Effector memory CD4-positive, alpha-beta T cell (primary cell): Measurements from ENCODE around the gene XXYLT1.

Experiments
- DNase-seq, 3 donors: peaks; one replicate each; pipeline ENCODE4 v3.0.0-alpha.2; 2020
- H3K27ac ChIP-seq: 2 replicates; pipeline ENCODE4 v1.7.0; 2013; ENCODE audit warnings: mild to moderate bottlenecking, low read length, moderate library complexity; ENCODE audit not compliant: insufficient read depth, poor library complexity, severe bottlenecking
- H3K27me3 ChIP-seq: replicated peaks from 2 replicates; pipeline ENCODE4 v1.7.0; 2013; ENCODE audit warnings: mild to moderate bottlenecking, low read length; ENCODE audit not compliant: insufficient read depth, control insufficient read depth, poor library complexity, severe bottlenecking
- H3K36me3 ChIP-seq: 2 replicates; pipeline ENCODE4 v1.7.0; 2013; ENCODE audit warnings: mild to moderate bottlenecking, low read length, moderate library complexity; ENCODE audit not compliant: control insufficient read depth, insufficient read depth
- H3K4me1 ChIP-seq: 2 replicates; pipeline ENCODE4 v1.7.0; 2013; ENCODE audit warnings: low read length, mild to moderate bottlenecking; ENCODE audit not compliant: control insufficient read depth, insufficient read depth, poor library complexity, severe bottlenecking
- H3K4me3 ChIP-seq: 2 replicates; pipeline ENCODE4 v1.7.0; 2013; ENCODE audit warnings: low read length, low read depth, mild to moderate bottlenecking; ENCODE audit not compliant: insufficient read depth, poor library complexity, severe bottlenecking
- H3K9me3 ChIP-seq: 2 replicates; pipeline ENCODE4 v1.7.0; 2013; ENCODE audit warnings: mild to moderate bottlenecking, low read length, moderate library complexity; ENCODE audit not compliant: control insufficient read depth

Gene XXYLT1

DNA sequence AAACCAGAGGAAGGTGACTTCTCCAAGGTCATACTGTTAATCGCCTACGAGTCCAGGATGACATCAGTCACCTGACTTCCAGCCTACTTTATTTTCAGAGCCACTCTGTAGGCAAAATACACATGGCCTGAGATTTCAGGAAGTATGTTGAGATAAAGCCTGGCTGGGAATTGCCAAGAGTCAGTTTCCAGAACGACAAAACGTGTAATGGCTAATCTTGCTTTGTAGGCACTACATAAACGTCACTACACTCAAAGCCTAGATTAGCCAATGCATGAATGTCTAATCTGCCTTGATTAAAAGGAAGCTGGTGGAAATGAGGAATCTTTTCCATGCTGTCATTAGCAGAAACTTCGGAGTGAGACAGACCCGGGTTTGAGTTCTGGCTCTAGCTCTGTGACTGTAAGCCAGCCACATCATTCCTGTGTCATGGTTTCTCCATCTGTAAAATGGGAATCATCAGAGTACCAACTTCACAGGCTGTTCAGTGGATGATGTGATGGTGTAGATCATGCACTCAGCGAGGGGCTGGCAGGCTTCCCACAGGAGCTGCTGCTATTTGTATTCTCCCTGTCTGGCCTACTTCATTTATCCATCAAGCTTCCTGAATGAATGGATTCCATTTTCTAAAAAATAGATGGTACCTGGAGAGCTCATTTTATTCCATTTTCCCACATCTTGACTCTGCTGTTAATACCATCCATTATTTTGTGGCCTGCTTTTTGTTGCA is 241.9 kb downstream of the XXYLT1 start:
- no peak overlapping the region for H3K27ac ChIP-seq
- H3K27me3 ChIP-seq: no peaks in the 10 kb centered on the region
- no peak overlapping the region for H3K4me3 ChIP-seq
- no peaks in the 10 kb centered on the region for H3K9me3 ChIP-seq
- no peaks in the 10 kb centered on the region for H3K36me3 ChIP-seq
- DNase-seq: no peak
- H3K4me1 ChIP-seq: no peaks in the 10 kb centered on the region

DNA sequence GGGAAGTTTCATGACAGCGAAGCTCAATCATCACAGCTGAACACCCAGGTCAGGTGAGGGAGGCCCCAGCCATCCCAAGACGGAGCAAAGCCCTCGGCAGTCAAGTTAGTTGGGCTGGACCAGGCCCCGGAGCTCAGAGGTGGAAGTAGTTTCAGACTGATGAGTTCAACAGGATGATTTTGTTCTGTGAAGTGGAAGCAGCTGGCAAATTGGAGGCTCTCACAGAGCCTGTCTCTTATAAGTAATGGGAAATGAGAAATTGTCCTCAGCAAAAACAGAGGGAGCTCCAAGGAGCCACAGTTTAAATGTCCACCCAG is 245.1 kb downstream of the XXYLT1 start:
- no peak overlapping the region for H3K27ac ChIP-seq
- H3K4me3 ChIP-seq: no peak overlapping the region
- no peaks in the 10 kb centered on the region for H3K36me3 ChIP-seq
- H3K4me1 ChIP-seq: no peaks in the 10 kb centered on the region
- H3K27me3 ChIP-seq: peaks cover 2% of the 10 kb centered on the region
- no peak for DNase-seq
- H3K9me3 ChIP-seq: no peaks in the 10 kb centered on the region

DNA sequence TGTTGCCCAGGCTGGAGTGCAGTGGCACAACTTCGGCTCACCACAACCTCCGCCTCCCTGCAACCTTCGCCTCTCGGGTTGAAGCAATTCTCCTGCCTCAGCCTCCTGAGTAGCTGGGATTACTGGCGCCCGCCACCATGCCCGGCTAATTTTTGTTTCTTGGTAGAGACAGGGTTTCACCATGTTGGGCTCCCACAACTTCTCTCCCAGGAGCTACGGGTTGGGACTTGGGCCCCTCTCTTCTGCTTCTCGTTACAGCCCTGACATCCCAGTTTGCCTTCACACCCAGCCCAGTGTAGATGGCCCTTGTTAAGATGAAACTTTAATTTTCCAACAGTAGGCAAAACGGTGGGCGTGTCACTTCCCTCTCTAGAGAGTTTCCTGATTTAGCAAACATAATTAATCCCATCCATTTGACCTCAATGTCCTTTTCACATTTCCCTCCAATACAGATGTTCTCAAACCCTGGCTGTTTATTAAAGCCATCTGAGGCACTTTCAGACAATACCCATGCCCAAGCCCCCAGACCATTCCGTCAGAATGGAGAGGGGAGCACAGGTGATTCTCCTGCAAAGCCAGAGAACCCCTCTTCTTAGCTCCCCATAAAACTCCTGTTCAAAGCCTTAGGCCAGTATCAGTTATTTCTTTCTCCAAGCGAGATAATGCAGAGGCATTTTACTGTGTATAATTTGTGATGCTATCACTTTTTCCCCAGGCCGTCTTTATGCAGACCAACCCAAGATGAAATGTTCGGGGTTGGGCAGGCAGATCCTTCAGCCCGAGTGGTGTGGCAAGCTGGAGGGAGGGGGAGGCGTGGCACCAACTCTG is 245.7 kb downstream of the XXYLT1 start:
- H3K4me3 ChIP-seq: no peak overlapping the region
- H3K27me3 ChIP-seq: peaks cover 2% of the 10 kb centered on the region
- H3K36me3 ChIP-seq: no peaks in the 10 kb centered on the region
- H3K27ac ChIP-seq: no peak overlapping the region
- H3K4me1 ChIP-seq: no peaks in the 10 kb centered on the region
- no peaks in the 10 kb centered on the region for H3K9me3 ChIP-seq
- no peak for DNase-seq

DNA sequence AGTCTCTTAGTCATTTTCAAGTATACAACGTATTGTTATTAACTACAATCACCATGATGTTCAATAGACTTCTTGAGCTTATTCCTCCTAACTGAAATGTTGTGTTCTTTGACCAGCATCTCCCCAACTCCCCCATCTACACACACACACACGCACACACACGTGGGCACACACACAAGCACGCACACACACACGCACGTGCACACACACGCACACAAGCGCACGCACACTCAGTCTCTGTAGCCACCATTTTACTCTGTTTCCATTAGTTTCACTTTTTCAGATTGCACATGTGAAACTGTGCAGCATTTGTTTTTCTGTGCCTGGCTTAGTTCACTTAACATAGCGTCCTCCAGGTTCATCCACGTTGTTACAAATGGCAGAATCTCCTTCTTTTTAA is 247.0 kb downstream of the XXYLT1 start:
- Histone ChIP-seq H3K36me3 (no peaks in the 10 kb centered on the region), H3K27ac (no peak overlapping the region), H3K27me3 (peaks cover 2% of the 10 kb centered on the region), H3K4me3 (no peak overlapping the region), H3K9me3 (no peaks in the 10 kb centered on the region), H3K4me1 (no peaks in the 10 kb centered on the region)
- DNase-seq: no peak

DNA sequence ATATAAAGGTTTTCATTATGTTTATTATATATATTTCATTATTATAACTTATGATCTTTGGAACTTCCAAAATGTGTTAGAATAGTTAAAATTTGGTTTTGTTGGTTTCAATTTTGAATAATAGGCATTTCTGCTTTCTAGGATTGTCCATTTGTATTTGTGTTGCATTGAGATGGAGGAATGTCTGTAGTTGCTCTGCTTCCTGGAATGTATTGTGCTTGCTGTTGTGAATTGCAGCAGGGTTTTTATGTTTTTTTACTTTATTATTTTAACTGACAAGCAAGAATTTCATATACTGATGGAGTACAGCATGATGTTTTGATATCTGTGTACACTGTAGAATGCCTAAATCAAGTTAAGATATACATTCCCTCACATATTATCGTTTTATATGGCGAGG is 247.4 kb downstream of the XXYLT1 start:
- no peak overlapping the region for H3K4me3 ChIP-seq
- H3K9me3 ChIP-seq: no peaks in the 10 kb centered on the region
- no peaks in the 10 kb centered on the region for H3K4me1 ChIP-seq
- no peak overlapping the region for H3K27ac ChIP-seq
- peaks cover 2% of the 10 kb centered on the region for H3K27me3 ChIP-seq
- no peaks in the 10 kb centered on the region for H3K36me3 ChIP-seq
- DNase-seq: no peak

DNA sequence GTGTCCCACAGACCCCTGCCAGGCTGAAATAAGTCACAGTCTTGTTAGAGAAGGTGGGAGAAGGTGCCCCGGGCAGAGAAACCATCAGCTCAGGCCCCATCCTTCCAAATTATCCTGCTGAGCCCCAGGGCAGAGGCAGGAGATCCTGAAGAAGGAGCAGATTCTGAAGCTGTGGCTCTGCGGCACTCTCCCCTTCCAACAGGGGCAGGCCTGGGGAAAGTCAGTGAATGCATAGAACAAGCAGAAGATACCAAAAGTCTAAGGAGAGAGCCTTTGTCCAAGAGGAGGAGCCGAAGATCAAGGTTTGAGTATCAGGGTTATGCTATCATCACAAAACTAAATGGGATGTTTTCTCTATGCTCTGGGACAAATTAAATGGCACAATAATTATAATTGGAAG is 249.3 kb downstream of the XXYLT1 start:
- H3K4me1 ChIP-seq: no peaks in the 10 kb centered on the region
- no peak for DNase-seq
- no peaks in the 10 kb centered on the region for H3K9me3 ChIP-seq
- H3K27me3 ChIP-seq: peaks cover 2% of the 10 kb centered on the region
- no peak overlapping the region for H3K27ac ChIP-seq
- H3K36me3 ChIP-seq: no peaks in the 10 kb centered on the region
- H3K4me3 ChIP-seq: no peak overlapping the region

DNA sequence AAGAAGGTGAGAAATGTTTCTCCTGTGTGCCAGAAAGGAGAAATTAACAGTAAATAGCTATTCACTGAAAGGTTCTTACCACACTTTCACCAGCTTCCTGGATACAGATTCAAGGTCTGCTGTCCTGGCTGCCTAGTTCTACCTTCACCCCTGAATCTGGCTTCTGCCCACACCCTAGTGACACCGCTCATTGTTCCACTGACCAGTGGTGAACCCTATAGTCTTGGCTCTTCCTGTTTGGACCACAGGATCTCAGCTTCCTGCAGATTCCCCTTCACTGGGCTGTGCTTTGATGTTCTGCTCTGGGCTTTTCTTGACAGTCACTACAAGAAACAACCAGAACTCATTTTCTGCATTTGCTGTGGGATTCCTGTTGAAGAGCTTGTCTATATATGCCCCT is 250.0 kb downstream of the XXYLT1 start:
- Histone ChIP-seq H3K27me3 (peaks cover 2% of the 10 kb centered on the region), H3K4me1 (no peaks in the 10 kb centered on the region), H3K4me3 (no peak overlapping the region), H3K36me3 (no peaks in the 10 kb centered on the region), H3K9me3 (no peaks in the 10 kb centered on the region), H3K27ac (no peak overlapping the region)
- DNase-seq: no peak

DNA sequence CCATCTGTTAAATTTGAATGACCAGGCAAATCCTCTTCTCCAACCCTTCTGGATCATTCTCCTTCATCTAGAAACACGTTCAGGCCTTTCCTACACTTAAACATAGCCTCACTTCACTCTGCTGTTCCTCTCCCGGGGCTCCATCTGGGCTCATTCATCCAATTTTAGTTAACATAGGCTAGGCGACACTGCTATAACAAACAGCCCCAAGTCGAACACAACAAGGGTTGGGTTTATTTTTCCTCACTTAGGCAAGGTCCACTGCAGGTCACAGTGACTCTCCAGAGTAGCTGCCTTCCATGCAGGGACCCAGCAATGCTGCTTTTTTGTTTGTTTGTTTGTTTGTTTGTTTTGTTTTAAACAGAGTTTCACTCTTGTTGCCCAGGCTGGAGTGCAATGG is 250.8 kb downstream of the XXYLT1 start:
- no peak for DNase-seq

DNA sequence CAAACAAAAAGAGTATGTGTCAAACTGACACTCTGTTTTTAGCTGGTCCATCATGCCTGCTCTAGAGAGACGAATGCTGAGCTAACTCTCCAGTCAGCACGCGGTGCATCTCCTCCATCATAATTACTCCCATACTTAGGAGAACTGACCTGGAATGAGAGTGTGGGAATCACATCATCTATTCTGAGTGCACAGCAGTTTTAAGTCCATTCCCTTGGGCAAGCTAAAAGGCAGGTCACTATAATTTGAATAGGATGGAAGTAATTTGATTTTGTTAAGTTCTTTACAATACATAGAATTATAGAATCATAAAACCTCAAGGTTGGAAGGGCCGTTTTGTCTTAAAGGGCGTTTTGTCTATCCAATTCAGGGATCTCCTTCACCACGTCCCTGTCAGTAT is 251.6 kb downstream of the XXYLT1 start:
- H3K9me3 ChIP-seq: no peaks in the 10 kb centered on the region
- DNase-seq: no peak
- no peaks in the 10 kb centered on the region for H3K36me3 ChIP-seq
- H3K27ac ChIP-seq: no peak overlapping the region
- H3K27me3 ChIP-seq: peaks cover 2% of the 10 kb centered on the region
- no peaks in the 10 kb centered on the region for H3K4me1 ChIP-seq
- no peak overlapping the region for H3K4me3 ChIP-seq

More for the DNA sequence above, 250.8 kb downstream of the XXYLT1 start:
- Histone ChIP-seq H3K27me3 (peaks cover 2% of the 10 kb centered on the region), H3K36me3 (no peaks in the 10 kb centered on the region), H3K4me1 (no peaks in the 10 kb centered on the region), H3K4me3 (no peak overlapping the region), H3K9me3 (no peaks in the 10 kb centered on the region), H3K27ac (no peak overlapping the region)
